ENCODE measurements around the gene NUP43. TPM values are rescaled to one million over a fixed set of nuclear protein-coding genes. Genes with fewer than 3 reads are reported as not detected.

NUP43 gene
- total RNA-seq, 4 donors from 2014 or later: 13.4 to 37.7 (median 27.9) TPM

DNA sequence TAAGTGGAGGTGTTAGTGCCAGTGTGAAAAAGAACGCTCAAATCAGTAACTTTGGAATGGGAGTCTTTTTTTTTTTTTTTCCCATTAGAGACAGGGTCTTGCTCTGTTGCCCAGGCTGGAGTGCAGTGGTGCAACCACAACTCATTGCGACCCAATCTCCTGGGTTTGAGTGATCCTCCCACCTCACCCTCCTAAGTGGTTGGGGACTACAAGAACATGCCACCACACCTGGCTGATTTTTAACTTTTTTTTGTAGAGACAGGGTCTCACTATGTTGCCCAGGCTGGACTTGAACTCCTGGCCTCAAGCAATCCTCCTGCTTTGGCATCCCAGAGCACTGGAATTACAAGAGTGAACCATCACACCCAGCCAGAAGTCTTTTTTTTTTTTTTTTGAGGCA lies 48.2 kb downstream of the NUP43 start:
- TF ChIP-seq, protein P1, sequence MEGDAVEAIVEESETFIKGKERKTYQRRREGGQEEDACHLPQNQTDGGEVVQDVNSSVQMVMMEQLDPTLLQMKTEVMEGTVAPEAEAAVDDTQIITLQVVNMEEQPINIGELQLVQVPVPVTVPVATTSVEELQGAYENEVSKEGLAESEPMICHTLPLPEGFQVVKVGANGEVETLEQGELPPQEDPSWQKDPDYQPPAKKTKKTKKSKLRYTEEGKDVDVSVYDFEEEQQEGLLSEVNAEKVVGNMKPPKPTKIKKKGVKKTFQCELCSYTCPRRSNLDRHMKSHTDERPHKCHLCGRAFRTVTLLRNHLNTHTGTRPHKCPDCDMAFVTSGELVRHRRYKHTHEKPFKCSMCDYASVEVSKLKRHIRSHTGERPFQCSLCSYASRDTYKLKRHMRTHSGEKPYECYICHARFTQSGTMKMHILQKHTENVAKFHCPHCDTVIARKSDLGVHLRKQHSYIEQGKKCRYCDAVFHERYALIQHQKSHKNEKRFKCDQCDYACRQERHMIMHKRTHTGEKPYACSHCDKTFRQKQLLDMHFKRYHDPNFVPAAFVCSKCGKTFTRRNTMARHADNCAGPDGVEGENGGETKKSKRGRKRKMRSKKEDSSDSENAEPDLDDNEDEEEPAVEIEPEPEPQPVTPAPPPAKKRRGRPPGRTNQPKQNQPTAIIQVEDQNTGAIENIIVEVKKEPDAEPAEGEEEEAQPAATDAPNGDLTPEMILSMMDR (IDR thresholded peaks at IDR 0.05; ENCODE audit: low read depth): no peak

DNA sequence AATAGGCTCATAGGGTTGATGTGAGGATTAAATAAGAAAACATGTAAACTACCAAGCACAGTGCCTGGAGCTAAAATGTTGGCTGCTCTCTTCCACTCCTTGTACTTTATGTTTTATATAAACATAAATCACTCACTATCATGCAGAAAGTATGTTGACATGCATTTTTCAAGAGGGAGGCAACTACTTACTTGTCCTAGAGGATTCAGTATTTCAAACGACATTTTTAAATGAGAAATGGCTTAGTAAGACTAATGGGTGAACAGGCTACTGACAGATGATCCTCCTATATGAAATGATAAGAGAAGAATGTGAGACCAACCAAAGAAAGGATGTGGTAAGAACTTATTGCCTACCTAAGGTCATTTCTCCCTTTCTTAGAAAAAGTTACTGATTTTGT lies 49.4 kb downstream of the NUP43 start:
- TF ChIP-seq, protein P1 (IDR thresholded peaks at IDR 0.05; ENCODE audit: low read depth): no peak

DNA sequence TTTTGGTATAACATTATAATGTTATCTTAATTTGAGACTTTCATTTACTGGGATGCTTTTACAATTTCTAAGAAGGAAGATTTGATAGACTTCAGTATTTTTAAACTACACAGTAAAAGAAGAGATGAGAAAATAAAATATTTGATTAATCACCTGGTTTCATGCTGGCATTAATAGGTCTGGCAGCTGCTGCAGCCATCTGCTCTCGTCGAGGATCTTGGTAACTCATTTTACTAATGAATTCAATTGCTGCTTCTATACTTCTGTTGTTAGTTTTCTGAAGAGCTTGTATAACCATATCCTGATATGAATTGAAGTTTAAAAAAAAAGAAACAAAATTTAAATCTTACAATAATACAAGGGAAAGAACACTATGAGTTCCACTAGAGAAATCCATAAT lies 51.4 kb downstream of the NUP43 start:
- TF ChIP-seq, protein P1 (IDR thresholded peaks at IDR 0.05; ENCODE audit: low read depth): no peak

DNA sequence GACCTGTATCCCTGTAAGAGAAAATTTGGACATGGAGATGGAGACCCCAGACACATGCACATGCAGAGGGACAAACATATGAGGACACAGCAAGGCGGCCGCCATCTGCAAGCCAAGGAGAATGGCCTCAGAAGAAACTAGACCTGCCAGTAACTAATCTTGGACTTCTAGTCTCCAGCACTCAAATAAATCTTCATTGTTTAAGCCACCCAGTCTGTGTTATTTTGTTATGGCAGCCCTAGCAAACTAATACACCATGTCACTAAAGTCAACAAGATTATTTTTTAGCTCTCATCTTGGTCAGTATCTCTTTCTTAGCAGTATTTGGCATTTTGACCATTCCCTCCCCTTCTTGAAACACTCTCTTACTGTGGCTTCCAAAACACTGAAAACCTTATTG lies 55.1 kb downstream of the NUP43 start:
- TF ChIP-seq, protein P1 (IDR thresholded peaks at IDR 0.05; ENCODE audit: low read depth): no peak

DNA sequence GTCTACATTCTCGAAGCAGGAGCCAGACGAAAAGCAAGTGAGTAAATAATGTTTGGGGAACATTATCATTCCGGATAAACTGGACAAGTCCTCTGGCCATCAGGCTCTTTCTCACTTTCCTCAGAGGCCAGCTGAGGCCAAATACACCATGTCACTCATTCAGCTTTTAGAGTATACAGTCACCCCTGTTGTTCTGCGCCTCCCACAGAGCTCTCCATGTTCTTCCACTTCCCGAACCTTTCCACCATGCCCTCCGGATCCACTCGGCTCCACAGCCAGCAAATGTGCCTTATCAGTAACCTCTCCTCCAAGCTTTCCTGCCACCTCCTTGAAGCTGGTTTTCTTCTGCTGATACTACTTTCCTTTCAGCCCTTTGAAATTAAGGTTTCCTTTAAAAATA lies 60.1 kb downstream of the NUP43 start:
- TF ChIP-seq, protein P1 (IDR thresholded peaks at IDR 0.05; ENCODE audit: low read depth): no peak

DNA sequence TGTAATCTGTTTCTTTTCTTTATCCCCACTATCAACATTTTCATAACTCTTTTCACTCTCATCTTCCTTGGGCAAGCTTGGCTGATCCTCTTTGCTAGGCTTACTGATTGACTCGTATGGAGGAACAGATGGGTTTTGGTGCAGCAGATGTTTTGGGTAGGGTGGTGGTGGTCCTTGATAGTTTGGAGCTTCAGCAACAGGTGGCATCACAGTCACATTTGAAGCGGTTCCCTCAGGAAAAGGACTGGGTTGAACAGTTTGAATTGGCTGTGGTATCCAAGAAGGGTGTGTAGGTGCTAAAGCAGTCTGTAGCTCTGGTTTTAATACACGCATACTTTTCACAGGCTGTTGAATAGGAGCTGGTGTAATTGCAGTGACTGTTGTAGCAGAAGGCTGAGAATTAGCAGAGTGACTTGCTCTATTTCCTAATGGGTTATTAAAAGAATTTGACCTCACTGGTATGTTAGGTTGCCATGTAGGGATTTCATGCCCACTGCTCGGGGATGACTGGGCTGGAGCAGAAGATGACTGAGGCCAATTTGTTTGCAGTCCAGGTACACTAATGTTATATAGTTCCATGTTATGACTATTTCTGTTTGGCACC lies 63.0 kb downstream of the NUP43 start:
- TF ChIP-seq, protein P1 (IDR thresholded peaks at IDR 0.05; ENCODE audit: low read depth): no peak

DNA sequence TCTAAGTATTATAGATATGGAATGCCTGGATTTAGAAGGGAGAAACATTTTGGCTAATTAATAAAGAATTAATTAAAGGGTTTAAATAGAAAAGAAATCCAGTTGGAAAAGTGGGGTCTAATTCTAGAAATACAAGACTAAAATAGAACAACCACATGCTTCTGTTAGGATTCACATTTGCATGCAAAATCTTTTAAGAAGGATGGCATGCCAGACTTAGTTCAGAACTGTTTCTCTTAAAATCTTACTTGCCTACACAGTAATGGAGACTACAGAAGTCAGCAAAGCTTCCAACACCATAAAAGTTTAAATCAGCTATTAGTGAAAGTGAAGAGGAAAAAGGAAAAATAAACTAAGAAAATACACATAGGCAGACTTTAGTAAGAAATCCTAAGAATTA lies 65.1 kb downstream of the NUP43 start:
- TF ChIP-seq, protein P1 (IDR thresholded peaks at IDR 0.05; ENCODE audit: low read depth): no peak
